HL-60 (cell line): Measurements from ENCODE around the gene AFAP1.

Source experiments
- DNase-seq, 2 experiments: peaks; one replicate each; pipeline ENCODE4 v3.0.0-alpha.2; 2010 to 2020; ENCODE audit warnings: low read depth in 1 of 2, low spot score in 1 of 2
- H3K27ac ChIP-seq: fragments of 250-450 bp; sonication (Bioruptor Pico); replicated peaks from 2 replicates; pipeline ENCODE4 v1.5.1; 2020; ENCODE audit warnings: mild to moderate bottlenecking, moderate library complexity
- H3K27me3 ChIP-seq: fragments of 250-450 bp; sonication (Bioruptor Pico); 2 replicates; pipeline ENCODE4 v1.5.1; 2021; ENCODE audit warnings: mild to moderate bottlenecking, moderate library complexity; ENCODE audit not compliant: insufficient read depth, poor library complexity, severe bottlenecking
- H3K4me3 ChIP-seq: replicated peaks from 2 replicates; pipeline ENCODE4 v1.5.1; 2011; ENCODE audit warnings: mild to moderate bottlenecking, control low read depth, low read length; ENCODE audit not compliant: insufficient read depth
- GABPA ChIP-seq: IDR thresholded peaks from 2 replicates; pipeline ENCODE4 v1.6.1; 2012; ENCODE audit warnings: low read depth
- POLR2AphosphoS5 ChIP-seq: IDR thresholded peaks from 2 replicates; pipeline ENCODE4 v1.6.1; 2012; ENCODE audit warnings: low read depth
- SPI1 ChIP-seq: IDR thresholded peaks from 2 replicates; pipeline ENCODE4 v1.6.1; 2012; ENCODE audit warnings: low read depth, mild to moderate bottlenecking, borderline replicate concordance
- TF ChIP-seq, protein P1 (sequence below): IDR thresholded peaks from 2 replicates; pipeline ENCODE4 v1.6.1; 2012; ENCODE audit warnings: low read depth; ENCODE audit not compliant: insufficient replicate concordance
- TF ChIP-seq, protein P2 (sequence below): IDR thresholded peaks from one replicate; pipeline ENCODE4 v1.5.1; 2011; ENCODE audit warnings: low read length, control low read depth, inconsistent platforms; ENCODE audit not compliant: insufficient read depth

The AFAP1 gene

GRCh38 chr4:7864685-7865084, 75.0 kb downstream of the AFAP1 start:
- TF ChIP-seq GABPA = no peak
- no peak for TF ChIP-seq SPI1
- TF ChIP-seq, protein P1, sequence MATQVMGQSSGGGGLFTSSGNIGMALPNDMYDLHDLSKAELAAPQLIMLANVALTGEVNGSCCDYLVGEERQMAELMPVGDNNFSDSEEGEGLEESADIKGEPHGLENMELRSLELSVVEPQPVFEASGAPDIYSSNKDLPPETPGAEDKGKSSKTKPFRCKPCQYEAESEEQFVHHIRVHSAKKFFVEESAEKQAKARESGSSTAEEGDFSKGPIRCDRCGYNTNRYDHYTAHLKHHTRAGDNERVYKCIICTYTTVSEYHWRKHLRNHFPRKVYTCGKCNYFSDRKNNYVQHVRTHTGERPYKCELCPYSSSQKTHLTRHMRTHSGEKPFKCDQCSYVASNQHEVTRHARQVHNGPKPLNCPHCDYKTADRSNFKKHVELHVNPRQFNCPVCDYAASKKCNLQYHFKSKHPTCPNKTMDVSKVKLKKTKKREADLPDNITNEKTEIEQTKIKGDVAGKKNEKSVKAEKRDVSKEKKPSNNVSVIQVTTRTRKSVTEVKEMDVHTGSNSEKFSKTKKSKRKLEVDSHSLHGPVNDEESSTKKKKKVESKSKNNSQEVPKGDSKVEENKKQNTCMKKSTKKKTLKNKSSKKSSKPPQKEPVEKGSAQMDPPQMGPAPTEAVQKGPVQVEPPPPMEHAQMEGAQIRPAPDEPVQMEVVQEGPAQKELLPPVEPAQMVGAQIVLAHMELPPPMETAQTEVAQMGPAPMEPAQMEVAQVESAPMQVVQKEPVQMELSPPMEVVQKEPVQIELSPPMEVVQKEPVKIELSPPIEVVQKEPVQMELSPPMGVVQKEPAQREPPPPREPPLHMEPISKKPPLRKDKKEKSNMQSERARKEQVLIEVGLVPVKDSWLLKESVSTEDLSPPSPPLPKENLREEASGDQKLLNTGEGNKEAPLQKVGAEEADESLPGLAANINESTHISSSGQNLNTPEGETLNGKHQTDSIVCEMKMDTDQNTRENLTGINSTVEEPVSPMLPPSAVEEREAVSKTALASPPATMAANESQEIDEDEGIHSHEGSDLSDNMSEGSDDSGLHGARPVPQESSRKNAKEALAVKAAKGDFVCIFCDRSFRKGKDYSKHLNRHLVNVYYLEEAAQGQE = no peak
- no peak for TF ChIP-seq POLR2AphosphoS5
- TF ChIP-seq, protein P2, sequence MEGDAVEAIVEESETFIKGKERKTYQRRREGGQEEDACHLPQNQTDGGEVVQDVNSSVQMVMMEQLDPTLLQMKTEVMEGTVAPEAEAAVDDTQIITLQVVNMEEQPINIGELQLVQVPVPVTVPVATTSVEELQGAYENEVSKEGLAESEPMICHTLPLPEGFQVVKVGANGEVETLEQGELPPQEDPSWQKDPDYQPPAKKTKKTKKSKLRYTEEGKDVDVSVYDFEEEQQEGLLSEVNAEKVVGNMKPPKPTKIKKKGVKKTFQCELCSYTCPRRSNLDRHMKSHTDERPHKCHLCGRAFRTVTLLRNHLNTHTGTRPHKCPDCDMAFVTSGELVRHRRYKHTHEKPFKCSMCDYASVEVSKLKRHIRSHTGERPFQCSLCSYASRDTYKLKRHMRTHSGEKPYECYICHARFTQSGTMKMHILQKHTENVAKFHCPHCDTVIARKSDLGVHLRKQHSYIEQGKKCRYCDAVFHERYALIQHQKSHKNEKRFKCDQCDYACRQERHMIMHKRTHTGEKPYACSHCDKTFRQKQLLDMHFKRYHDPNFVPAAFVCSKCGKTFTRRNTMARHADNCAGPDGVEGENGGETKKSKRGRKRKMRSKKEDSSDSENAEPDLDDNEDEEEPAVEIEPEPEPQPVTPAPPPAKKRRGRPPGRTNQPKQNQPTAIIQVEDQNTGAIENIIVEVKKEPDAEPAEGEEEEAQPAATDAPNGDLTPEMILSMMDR = no peak
- no peak overlapping the region for H3K4me3 ChIP-seq
- H3K27ac ChIP-seq = no peak overlapping the region
- DNase-seq = no peak
- H3K27me3 ChIP-seq = no peaks in the 10 kb centered on the region

DNA sequence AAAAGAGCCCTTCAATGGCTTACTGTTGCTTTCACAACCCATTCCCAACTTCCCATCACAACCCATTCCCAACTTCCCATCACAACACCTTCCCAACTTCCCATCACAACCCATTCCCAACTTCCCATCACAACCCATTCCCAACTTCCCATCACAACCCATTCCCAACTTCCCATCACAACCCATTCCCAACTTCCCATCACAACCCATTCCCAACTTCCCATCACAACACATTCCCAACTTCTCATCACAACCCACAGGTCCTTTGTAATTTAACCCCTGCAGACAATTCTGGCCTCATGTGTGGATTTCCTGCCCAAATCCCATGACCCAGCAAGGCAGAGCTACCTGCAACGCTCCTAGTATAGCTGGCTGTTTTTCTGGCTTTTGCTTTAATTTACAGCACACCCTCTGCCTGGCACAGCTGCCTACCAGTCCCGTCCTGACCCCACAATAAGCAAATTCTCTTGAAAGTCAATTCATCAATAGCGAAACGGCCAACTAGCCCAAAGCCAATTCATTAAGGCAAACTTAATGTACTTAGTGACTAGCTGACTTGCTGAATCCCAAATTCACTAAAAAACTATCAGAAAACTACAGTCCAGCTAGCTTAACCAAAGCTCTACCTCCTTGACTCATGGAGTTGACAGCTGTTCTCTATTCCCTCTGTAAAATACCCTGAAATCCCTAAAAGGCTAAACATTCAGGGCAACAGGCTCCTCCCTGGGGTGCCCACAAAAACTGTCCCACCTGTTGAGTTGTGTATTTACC, 75.6 kb downstream of the AFAP1 start:
- Histone ChIP-seq H3K27ac (no peak overlapping the region), H3K4me3 (no peak overlapping the region), H3K27me3 (no peaks in the 10 kb centered on the region)
- DNase-seq = no peak
- TF ChIP-seq, protein P2 = no peak
- TF ChIP-seq, protein P1 = no peak
- TF ChIP-seq SPI1 (no peak), POLR2AphosphoS5 (no peak), GABPA (no peak)

GRCh38 chr4:7862561-7863192, 77.0 kb downstream of the AFAP1 start:
- no peak for DNase-seq
- H3K27me3 ChIP-seq = no peaks in the 10 kb centered on the region
- no peak overlapping the region for H3K4me3 ChIP-seq
- TF ChIP-seq GABPA (no peak), POLR2AphosphoS5 (no peak), SPI1 (no peak)
- TF ChIP-seq, protein P1 = no peak
- TF ChIP-seq, protein P2 = no peak
- H3K27ac ChIP-seq = no peak overlapping the region
